NCI-H2196 treated with DMSO at 0.1 percent for 48 hours (cell line): ENCODE results near the gene HUNK.

Source experiments
- DNase-seq: peaks from one replicate; lab custom pipeline; 2025; ENCODE audit not compliant: unreplicated experiment; lab: John Stamatoyannopoulos, UW

The HUNK gene

DNA sequence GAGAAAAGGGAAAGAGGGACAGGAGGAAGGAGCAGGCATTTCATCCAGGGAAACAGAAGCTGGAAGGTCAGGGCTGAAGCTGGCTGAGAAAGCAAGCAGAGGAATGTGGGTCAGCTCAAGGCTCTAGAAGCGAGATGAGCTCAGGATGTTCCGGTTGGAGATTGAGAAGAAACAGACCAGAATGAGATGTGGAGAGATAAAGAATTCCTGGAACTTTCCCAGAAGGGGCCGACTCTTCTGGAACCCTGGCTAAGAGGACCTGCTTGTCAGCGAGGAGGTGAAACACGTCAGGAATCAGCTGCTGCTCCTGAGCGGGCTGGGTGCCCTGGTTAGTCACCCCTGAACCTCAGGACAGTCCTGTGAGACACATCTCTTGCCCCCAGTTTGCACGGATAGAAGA, 75.9 kb downstream of the HUNK start:
- DNase-seq: no peak

DNA sequence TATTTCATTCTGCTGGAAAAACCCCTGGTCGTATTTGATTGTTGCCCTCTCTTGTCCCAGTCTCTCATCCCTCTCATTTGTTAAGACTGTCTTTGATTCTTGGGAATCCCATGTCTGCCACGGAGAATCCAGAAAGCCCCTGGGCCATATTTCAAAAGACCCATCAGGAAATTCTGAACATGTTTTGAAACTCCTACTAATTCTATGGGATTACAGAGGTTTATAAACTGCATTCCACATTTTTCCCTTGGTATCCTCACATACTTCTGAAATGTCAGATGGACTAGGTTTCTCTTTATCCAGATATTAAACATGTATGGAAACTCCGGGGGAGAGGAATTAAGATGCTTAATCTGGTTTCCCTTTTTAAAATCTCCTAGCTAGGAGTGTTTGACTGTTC, 80.0 kb downstream of the HUNK start:
- no peak for DNase-seq

DNA sequence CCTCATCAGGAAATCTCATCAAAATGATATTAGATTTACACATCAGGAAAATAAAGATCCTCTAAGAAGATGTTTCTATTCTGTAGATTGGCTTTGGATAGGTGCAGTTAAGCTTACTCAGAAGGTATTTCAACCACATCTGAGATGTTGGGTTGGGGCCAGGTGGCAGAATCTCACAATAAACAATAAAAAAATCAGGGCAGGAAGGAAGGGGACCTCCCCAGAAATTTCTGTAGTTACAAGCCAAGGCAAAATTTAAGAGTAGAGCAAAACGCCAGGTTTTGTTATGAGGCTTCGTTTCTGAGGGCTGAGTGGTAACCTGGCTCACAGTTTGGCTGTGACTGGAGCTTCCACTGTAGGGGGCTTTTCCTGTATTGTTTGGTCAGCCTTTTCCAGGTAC, 84.8 kb downstream of the HUNK start:
- DNase-seq: no peak

DNA sequence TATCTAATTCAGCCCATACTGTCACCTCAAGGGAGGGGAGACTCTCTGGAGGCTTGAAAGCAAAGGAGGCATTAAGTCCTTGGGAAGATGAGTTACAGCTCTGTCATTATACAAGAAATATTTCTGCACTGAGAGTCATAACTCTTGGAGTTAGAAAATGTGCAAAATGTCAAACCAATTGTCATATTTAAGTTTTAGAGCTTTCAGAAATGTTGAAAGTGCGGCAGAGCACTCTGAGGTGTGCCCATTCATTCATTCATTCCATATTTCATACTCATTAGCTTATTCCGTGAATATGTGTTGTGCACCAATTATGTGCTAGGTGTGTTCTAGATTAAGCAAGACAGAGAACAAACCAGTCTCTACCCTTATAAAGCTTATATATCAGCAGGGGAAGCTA, 87.1 kb downstream of the HUNK start:
- no peak for DNase-seq

DNA sequence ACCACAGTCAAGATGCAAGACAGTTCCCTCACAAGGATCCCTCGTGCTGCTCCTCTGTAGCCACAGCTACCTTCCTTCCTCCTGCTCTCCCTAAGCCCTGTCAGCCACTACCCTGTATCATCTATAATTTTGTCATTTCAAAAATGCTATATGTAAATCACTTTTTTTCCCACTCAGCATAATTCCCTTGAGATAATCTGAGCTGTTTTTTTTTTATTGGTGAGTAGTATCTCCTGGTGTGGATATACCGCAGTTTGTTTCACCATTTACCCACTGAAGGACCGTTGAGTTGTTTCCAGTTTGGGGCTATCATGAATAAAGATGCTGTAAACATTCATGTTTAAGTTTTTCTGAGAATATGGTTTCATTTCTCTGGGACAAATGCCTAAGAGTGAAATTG, 88.2 kb downstream of the HUNK start:
- DNase-seq: no peak

DNA sequence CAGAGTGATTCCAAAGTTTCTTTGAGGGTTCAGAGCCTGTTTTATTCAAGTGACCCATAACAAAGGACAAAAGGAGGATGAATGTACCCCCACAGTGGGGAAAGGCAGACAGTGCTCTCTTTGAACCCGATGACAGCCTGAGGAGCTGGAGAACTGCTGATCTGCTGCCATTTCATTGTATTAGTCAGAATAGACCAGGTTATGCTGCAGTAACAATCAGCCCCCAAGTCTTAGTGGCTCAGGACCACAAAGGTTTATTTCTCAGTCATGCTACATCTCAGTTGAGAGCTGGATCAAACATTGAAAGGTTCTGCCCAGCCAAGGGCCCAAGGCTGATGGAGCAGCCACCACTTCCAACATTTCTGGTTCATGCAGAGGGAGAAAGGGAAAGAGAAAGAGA, 88.9 kb downstream of the HUNK start:
- DNase-seq: no peak

DNA sequence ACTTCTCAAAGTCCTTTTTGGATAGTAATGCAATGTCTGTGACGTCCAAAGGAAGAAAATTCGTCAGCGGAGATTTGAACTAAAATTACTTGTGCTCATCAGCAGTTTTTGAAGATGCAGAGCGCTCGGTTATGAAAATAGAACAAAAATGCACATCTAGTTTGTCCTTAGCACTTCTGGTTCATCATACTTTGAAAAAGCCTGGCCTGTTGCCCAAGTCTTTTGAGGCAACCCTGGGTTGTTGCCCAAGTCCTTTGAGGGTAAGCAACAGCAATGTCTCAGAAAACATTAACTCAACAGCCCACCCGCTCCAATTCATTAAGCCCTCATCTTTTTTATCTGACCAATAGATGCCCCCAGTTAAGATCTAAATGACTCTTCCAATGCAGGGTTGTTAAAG, 91.9 kb downstream of the HUNK start:
- DNase-seq: no peak

DNA sequence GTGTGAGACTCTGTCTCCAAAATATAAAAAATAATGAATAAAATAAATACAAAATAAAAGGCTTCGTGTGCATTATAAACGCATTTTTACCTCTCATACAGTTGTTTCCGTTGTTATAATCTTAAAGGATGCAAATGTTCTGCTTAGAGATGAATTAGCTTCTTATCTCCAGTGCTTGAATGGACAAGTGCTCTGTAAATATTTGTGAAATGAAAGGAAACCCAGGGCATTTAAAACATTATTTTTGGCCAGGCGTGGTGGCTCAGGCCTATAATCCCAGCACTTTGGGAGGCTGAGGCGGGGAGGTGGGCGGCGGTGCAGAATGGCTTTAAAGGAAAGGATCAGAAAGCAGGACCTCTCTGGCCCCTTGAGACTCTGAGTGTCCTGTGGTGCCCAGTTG, 94.5 kb downstream of the HUNK start:
- DNase-seq: no peak

DNA sequence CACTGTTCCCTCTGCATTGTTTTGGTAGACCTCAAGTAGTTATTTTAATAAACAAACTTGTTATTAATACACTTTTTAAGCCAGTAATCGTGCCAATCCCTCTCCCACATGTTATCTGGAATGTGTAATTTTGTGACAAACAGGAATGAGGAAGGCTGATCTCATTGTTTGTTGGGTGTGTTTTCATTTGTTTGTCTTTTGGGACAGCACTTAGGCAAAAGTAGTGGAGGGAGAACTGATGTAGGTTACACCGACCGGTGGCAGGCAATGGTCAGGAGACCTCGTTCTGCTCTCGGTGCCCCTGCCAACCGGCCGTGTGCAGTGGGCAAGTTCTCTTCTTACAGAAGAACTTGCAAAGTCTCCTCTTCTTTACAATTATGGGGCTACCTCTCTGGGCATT, 99.8 kb downstream of the HUNK start:
- no peak for DNase-seq

DNA sequence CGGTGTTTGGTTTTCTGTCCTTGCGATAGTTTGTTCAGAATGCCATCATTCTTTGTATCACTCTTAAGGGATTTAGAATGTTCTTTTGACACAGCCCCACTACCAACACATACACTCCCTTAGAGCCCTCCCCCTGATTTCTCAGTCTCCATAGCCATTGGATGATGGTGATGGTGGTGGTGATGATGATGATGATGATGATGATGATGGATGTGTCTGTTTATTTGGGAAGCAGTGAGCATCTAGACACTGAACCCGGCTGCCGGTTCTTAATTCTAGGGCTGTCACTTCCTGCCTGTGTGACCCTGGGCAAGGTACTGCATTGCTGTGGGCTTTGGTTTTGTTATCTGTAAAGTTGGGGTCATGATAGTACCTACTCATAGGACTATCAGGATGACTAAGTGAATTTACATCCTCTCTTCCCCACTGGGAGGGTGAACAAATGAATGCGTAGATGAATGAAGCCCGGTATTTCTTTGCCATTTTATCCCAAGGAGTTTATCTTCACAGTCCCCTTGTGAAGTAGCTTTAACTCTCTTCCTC, 100.7 kb downstream of the HUNK start:
- DNase-seq: no peak

DNA sequence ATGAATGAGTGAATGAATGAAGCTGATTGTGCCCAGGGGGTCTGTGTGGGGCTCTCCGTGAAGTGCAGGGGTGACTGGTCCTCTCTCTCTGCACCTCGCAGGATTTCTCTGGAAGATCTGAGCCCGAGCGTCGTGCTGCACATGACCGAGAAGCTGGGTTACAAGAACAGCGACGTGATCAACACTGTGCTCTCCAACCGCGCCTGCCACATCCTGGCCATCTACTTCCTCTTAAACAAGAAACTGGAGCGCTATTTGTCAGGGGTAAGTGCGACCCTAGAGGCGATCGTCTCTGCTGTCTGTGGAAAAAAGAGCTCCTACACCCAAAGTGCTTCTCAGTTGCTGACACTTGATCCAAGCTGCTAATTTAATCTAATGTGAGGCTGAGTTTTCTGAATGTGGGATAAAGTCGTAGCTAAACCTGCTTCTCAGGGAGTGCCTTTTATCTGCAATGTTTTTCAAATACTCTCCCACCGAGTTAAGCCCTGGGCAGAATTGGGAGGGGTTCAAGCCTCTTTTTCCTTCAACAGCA, 101.7 kb downstream of the HUNK start:
- DNase-seq: no peak

DNA sequence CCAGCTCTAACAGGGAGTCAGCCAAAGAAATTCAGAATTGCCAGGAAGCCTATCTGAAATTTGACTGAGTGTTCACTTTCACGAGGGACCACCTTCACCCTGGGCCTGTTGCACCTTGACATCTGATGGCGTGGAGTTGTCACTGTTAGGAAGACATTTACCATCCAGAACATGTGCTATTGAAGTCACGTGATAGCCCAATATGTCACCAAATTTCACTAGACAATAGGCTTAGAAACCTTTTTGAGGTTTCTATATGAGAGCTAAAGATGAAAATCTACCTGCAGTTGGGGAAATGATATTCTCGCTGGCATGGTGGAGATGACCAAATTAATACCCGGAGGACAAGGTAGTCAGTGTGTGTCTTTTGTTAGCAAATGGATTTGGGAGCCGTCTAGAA, 102.7 kb downstream of the HUNK start:
- no peak for DNase-seq

DNA sequence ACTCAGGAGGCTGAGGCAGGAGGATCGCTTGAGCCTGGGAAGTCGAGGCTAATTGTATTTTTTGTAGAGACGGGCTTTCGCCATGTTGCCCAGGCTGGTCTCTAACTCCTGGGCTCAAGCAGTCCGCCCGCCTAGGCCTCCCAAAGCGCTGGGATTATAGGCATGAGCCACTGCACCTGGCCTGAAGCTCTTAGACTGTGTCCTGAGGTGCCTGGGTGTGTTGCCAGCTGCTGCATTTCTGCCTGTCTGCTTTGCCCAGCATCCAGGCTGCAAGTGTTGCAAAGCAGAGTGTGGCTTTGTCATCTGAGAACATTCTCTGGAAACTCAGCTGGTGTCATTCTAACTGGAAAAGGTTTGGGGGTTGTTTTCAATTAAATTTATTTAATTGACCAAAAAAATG, 105.0 kb downstream of the HUNK start:
- no peak for DNase-seq

DNA sequence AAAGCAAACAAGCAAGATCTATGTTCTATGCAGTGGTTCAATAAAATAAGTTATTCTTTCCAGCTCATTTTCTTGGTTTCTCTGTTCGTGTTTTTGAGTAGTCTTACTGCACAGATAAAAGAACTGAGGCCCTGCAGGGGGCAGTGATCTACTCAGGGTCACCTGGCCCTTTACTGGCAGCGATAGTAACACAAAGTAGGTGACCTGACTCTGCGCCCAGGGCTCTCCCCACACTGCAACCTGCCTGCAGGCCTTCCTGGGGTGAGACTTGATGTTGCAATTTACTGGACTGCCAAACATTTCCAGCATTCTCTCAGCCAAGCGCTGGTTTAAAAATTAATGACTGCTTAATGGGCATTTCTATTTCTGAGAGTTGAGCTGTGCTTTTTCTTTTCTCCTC, 110.3 kb downstream of the HUNK start:
- DNase-seq: no peak

DNA sequence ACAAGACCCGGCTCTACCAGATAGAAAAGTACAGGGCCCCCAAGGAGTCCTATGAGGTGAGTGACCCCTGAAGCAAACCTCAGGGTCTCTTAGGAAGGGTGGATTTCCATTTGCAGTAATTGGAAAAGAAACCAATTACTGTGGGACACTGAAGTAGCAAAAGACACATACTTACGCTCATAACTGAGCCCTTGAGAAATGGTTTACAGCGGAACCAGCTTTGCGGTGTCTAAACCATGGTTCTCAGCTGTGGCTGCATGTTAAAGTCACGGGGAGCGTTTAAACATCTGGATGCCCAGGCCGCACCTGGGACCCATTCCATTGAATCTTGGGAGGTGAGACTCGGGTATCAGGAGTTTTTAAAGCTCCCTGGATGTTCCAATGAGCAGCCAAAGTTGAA, 110.7 kb downstream of the HUNK start:
- DNase-seq: no peak

DNA sequence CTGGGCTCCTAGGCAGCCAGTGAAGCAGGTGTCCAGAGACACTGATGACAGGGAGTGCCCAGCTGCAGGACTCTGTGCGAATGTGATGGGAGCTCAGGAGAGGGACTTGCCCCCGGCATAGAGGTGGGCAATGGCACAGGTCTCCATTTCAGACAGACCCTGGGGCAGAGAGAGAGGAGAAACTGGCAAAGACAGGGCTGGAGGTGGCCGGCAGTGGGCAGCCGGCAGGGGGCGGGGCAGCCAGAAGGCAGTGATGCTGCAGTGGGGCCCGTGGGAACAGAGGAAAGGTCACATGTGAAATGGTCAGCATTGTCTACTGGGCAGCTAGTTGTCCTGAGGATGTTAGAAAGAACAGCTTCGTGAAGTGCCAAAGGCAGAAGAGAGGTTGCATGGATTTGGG, 112.6 kb downstream of the HUNK start:
- no peak for DNase-seq

DNA sequence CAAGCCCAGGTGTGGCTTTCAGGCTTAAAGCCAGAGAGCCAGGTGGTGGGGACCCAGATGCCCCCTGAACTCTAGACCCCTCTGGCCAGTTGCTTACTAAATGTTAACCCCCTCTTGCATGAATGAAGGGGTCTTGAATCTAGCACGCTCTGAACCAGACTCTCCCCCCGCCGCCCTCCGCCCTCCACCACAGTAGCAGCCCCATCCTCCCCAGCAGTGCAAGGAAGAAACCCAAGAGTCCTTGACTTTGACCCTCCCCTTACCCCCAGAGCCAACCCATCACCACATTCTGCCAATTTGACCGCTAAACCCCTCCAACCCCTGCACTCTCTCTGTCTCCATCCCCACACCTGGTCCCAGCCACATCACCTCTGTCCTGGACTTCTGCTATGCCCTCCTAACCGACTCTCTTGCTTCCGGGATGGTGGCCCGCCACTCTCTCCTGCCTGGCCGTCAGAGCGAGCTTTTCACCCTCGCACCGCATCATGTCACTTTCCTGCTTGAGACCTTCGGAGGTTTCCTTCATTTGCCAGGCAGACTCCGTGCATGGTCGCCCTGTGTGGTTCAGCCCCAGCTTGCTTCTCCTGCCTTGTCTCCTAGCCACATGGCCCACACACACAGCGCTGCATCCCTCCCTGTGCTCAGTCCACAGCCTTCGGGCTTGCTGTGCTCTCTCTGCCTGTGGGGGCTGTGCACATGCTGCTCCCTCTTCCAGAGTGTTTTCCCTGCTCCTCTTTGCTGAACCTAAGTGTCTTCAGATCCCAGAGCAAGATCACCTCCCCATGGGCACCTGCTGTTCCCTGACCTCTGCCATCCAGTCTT, 113.4 kb downstream of the HUNK start:
- no peak for DNase-seq

DNA sequence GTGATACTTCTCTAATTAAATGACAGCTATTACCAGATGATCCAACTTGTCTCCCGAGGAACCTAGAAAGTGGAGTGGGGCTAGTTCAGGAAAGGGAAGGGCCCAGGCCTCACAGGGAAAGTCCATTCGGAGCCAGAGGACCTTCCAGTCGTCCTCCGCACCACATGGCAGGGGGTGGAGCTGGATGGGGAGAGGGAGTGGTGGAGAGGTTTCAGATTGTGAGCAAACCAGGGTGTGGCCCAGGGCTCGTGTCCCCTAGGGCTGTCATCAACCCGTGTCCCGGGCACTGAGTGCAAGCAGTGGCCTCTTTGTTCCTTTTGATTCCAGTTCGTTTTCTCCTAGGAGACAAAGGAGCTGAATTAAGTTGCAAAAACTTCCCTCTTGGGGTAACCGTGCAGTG, 114.9 kb downstream of the HUNK start:
- no peak for DNase-seq

DNA sequence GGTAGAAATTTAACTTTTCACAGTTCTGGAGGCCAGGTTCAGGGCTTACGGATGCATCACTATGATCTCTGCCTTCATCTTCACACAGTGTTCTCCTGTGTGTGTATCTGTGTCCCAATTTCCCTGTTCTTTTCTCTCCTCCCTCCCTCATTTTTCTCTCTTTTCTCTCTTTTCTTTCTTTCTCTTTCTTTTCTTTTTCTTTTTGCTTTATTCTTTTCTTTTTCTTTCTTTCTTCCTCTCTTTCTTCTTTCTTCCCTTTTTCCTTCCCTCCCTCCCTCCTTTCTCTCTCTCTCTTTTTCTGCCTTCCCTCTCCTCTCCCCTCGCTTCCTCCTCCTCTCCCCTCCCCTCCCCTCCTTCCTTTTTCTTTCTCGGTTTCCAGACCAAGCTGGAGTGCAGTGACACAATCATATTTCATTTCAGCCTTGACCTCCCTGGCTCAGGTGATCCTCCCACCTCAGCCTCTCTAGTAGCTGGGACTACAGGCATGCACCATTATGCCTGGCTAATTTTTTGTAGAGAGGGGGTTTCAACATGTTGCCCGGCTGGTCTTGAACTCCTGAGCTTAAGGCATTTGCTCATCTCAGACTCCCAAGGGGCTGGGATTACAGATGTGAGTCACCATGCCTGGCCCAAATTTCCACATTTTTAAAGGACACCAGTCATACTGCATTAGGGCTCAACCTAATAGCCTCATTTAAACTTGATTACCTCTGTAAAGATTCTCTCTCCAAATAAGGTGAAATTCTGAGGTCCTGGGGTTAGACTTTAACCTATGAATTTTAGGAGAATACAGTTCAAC, 115.9 kb downstream of the HUNK start:
- DNase-seq: no peak

DNA sequence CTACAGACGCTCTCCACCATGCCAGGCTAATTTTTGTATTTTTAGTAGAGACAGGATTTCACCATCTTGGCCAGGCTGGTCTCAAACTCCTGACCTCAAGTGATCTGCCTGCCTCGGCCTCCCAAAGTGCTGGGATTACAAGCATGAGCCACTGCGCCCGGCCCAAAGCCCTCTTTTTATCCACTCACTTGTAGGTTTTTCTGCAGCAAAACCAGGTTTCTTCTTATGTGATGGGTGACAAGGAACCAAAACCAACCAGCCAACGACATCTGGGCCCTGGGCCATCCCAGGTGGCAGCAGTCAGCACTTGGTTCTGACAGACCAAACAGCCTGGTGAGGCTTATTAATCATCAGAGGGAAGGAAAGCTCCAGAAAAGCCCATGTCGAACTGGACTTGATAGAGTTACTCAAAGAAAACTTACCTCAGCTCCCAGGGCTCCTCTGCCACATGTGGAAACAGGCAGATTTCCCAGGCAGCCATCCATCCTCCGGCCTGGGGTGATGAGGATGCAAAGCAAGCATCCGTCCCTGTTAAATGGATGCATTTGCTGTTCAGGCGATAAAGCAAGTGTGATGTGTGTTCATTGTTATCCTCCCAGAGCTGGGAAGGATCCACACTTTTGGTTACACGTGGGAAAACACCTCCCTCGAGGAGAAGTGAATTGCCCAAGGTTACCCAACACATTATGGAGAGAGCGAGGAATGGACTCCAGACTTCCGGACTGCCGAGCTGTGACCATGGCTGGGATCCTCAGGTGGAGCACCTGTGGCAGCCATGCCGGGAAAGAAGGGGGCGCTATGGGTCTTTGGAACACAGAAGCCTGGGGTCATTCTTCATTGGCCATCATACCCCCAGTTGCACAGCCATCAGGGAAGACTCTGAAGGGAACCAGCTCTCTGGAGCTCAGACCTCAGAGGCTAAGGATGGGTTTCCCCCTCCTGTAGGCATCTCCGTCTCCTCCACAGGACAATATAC, 118.8 kb downstream of the HUNK start:
- no peak for DNase-seq

DNA sequence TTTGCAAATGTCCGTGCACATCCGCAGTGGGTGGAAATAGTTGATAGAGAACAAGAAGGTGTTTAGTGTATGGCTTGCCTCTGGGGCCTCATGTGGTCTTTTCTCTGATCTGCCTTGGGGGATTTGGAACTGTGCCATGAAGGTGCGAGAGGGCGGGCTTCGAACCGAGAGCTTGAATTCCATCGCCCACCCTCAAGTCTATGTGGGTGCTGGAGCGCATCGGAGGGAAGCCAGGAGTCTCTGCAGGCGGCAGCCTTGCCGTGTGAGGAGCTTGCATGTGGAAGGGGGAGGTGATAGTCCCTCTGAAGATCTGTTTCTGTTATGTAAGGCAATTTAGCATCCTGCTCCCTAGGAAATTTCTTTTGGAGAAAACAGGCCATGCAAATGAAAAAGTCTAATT, 119.6 kb downstream of the HUNK start:
- DNase-seq: no peak
